H9 (cell line): ENCODE measurements around the gene SUMF1. TPM values are rescaled to one million over a fixed set of nuclear protein-coding genes. Genes with fewer than 3 reads are reported as not detected.

Experiments
- DNase-seq: peaks from one replicate; pipeline ENCODE4 v3.0.0-alpha.2; 2017
- H2AFZ ChIP-seq: one replicate; pipeline ENCODE4 v1.6.1; 2013; ENCODE audit warnings: mild to moderate bottlenecking, low read length, control low read depth, moderate library complexity
- H2AK5ac ChIP-seq: 2 replicates; pipeline ENCODE4 v1.6.1; 2013; ENCODE audit warnings: low read length, control low read depth, mixed read lengths; ENCODE audit not compliant: insufficient read length
- H2BK120ac ChIP-seq: one replicate; pipeline ENCODE4 v1.6.1; 2013; ENCODE audit warnings: low read depth, mild to moderate bottlenecking, low read length, control low read depth, inconsistent platforms; ENCODE audit not compliant: poor library complexity, severe bottlenecking
- H2BK12ac ChIP-seq: 2 replicates; pipeline ENCODE4 v1.6.1; 2013; ENCODE audit warnings: low read length, control low read depth, mixed read lengths, low read depth; ENCODE audit not compliant: insufficient read length
- H2BK15ac ChIP-seq: 2 replicates; pipeline ENCODE4 v1.6.1; 2013; ENCODE audit warnings: low read depth, low read length, control low read depth
- H2BK20ac ChIP-seq: one replicate; pipeline ENCODE4 v1.6.1; 2013; ENCODE audit warnings: low read depth, mild to moderate bottlenecking, low read length, control low read depth, inconsistent platforms; ENCODE audit not compliant: poor library complexity, severe bottlenecking
- H2BK5ac ChIP-seq: 2 replicates; pipeline ENCODE4 v1.6.1; 2013; ENCODE audit warnings: low read length, control low read depth, mixed read lengths; ENCODE audit not compliant: insufficient read length
- H3K14ac ChIP-seq: 2 replicates; pipeline ENCODE4 v1.6.1; 2013; ENCODE audit warnings: low read length, control low read depth; ENCODE audit not compliant: insufficient read depth
- H3K18ac ChIP-seq: 2 replicates; pipeline ENCODE4 v1.6.1; 2013; ENCODE audit warnings: low read depth, mild to moderate bottlenecking, mixed read lengths, low read length, control low read depth; ENCODE audit not compliant: insufficient read length
- H3K23ac ChIP-seq: 2 replicates; pipeline ENCODE4 v1.6.1; 2013; ENCODE audit warnings: low read length, control low read depth, mixed read lengths, low read depth; ENCODE audit not compliant: insufficient read length
- H3K23me2 ChIP-seq: 2 replicates; pipeline ENCODE4 v1.6.1; 2013; ENCODE audit warnings: low read depth, mild to moderate bottlenecking, mixed read lengths, low read length, control low read depth; ENCODE audit not compliant: insufficient read length, poor library complexity, severe bottlenecking
- H3K27ac ChIP-seq: 2 replicates; pipeline ENCODE4 v1.5.1; 2013; ENCODE audit warnings: low read length, control low read depth, mixed read lengths, low read depth; ENCODE audit not compliant: insufficient read length
- H3K27me3 ChIP-seq: 2 replicates; pipeline ENCODE4 v1.6.1; 2013; ENCODE audit warnings: low read length, control low read depth, inconsistent platforms; ENCODE audit not compliant: insufficient read depth
- H3K4ac ChIP-seq: 2 replicates; pipeline ENCODE4 v1.6.1; 2013; ENCODE audit warnings: low read depth, mild to moderate bottlenecking, control low read depth, inconsistent platforms, low read length, moderate library complexity
- H3K4me1 ChIP-seq: 2 replicates; pipeline ENCODE4 v1.6.1; 2013; ENCODE audit warnings: low read length, control low read depth, inconsistent platforms; ENCODE audit not compliant: insufficient read depth
- H3K4me2 ChIP-seq: 2 replicates; pipeline ENCODE4 v1.6.1; 2013; ENCODE audit warnings: low read length, control low read depth, mixed read lengths; ENCODE audit not compliant: insufficient read length, insufficient read depth
- H3K56ac ChIP-seq: 2 replicates; pipeline ENCODE4 v1.6.1; 2013; ENCODE audit warnings: low read depth, mild to moderate bottlenecking, mixed read lengths, low read length, control low read depth; ENCODE audit not compliant: insufficient read length
- H3K79me1 ChIP-seq: 2 replicates; pipeline ENCODE4 v1.6.1; 2013; ENCODE audit warnings: low read depth, mild to moderate bottlenecking, moderate library complexity, low read length, control low read depth, inconsistent platforms; ENCODE audit not compliant: insufficient read depth, poor library complexity, severe bottlenecking
- H3K79me2 ChIP-seq: 2 replicates; pipeline ENCODE4 v1.6.1; 2013; ENCODE audit warnings: low read length, control low read depth, inconsistent platforms; ENCODE audit not compliant: insufficient read depth
- H3K9ac ChIP-seq: 2 replicates; pipeline ENCODE4 v1.6.1; 2013; ENCODE audit warnings: low read length, control low read depth, mixed read lengths; ENCODE audit not compliant: insufficient read length; ENCODE audit errors: extremely low read depth
- H3K9me3 ChIP-seq: one replicate; pipeline ENCODE4 v1.6.1; 2013; ENCODE audit warnings: low read depth, low read length, inconsistent platforms; ENCODE audit not compliant: control insufficient read depth
- H3T11ph ChIP-seq: one replicate; pipeline ENCODE4 v1.6.1; 2013; ENCODE audit warnings: mild to moderate bottlenecking, low read length, control low read depth, inconsistent platforms
- H4K20me1 ChIP-seq: one replicate; pipeline ENCODE4 v1.6.1; 2013; ENCODE audit not compliant: control insufficient read depth, insufficient read length, insufficient read depth
- H4K5ac ChIP-seq: 2 replicates; pipeline ENCODE4 v1.6.1; 2013; ENCODE audit warnings: low read depth, mild to moderate bottlenecking, mixed read lengths, low read length, control low read depth; ENCODE audit not compliant: insufficient read length
- H4K8ac ChIP-seq: replicated peaks from 2 replicates; pipeline ENCODE4 v1.6.1; 2013; ENCODE audit warnings: low read length, control low read depth, mixed read lengths, low read depth; ENCODE audit not compliant: insufficient read length
- H4K91ac ChIP-seq: 2 replicates; pipeline ENCODE4 v1.6.1; 2013; ENCODE audit warnings: low read depth, mild to moderate bottlenecking, moderate library complexity, mixed read lengths, low read length, control low read depth; ENCODE audit not compliant: insufficient read length
- H3K27ac Mint-ChIP-seq, 3 experiments: 2 replicates in 2 of 3; 3 replicates in 1 of 3; pipeline ENCODE4 v1.8.0; 2020 to 2021; ENCODE audit warnings: mixed read lengths in 3 of 3, mild to moderate bottlenecking in 1 of 3, moderate library complexity in 1 of 3
- H3K27me3 Mint-ChIP-seq: 2 replicates; pipeline ENCODE4 v1.8.0; 2021; ENCODE audit warnings: low read depth, mild to moderate bottlenecking, moderate library complexity, mixed read lengths
- H3K36me3 Mint-ChIP-seq, 3 experiments: 2 replicates in 2 of 3; 3 replicates in 1 of 3; pipeline ENCODE4 v1.8.0; 2020 to 2021; ENCODE audit warnings: low read depth in 3 of 3, mixed read lengths in 3 of 3; ENCODE audit not compliant: insufficient read depth in 1 of 3
- H3K4me1 Mint-ChIP-seq, 2 experiments: 2 replicates each; pipeline ENCODE4 v1.8.0; 2020; ENCODE audit warnings: mixed read lengths in 2 of 2
- H3K4me3 Mint-ChIP-seq, 2 experiments: 2 replicates in 1 of 2; 3 replicates in 1 of 2; pipeline ENCODE4 v1.8.0; 2020 to 2021; ENCODE audit warnings: mild to moderate bottlenecking in 2 of 2, mixed read lengths in 2 of 2, moderate library complexity in 1 of 2
- H3K9me3 Mint-ChIP-seq, 2 experiments: 2 replicates in 1 of 2; 3 replicates in 1 of 2; pipeline ENCODE4 v1.8.0; 2020; ENCODE audit warnings: mild to moderate bottlenecking in 2 of 2, mixed read lengths in 2 of 2, moderate library complexity in 1 of 2
- WGBS: extraction: QIAGEN DNeasy Blood & Tissue Kit; methylation state at CpG from one replicate; pipeline ENCODE4 v1.1.7; 2013; ENCODE audit warnings: missing lambda C conversion rate, low lambda C conversion rate, mixed read lengths; ENCODE audit not compliant: insufficient read length; ENCODE audit errors: extremely low coverage; 5-methylcytosine and 5-hydroxymethylcytosine counted together
- total RNA-seq: library from RNA; stranded (reverse); gene quantifications from 2 replicates; pipeline ENCODE4 v1.2.1, GENCODE V29; 2021
- TF ChIP-seq, protein P1 (sequence below): fragments of 200-600 bp; sonication (generic); conservative IDR thresholded peaks from 3 replicates; pipeline ENCODE4 v1.8.0; 2021; ENCODE audit warnings: antibody characterized with exemption, mild to moderate bottlenecking

Gene SUMF1
- total RNA-seq, 1 experiment from 2014 or later = 9.5 TPM

DNA sequence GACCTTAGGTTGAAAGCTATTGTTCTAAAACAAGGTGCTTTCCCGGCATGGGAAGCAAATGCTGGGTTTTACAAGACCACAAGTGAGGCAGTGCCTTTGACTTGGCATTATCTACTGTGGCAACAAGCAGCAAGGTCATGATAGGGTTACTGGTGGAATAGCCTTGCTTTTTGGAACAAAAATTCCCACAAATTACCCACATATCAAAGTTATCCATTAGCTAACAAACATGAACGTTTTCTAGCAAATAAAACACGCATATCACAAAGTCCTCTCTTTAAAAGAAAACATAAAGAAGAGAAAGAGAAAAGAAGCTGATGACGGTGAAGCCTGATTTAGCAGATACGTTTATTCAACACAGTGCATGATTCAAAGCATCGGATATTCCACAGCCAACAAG lies 106.3 kb downstream of the SUMF1 start:
- Histone ChIP-seq H4K5ac (no peak overlapping the region), H3K4me2 (no peak overlapping the region), H3K4me1 (no peaks in the 10 kb centered on the region), H4K20me1 (no peaks in the 10 kb centered on the region), H2BK15ac (no peak overlapping the region), H2BK20ac (no peak overlapping the region), H2AFZ (no peak overlapping the region), H2BK12ac (no peak overlapping the region), H3K9ac (no peak overlapping the region), H3K27ac (no peak overlapping the region), H3T11ph (no peak overlapping the region), H3K79me1 (no peaks in the 10 kb centered on the region), H4K91ac (no peak overlapping the region), H3K56ac (no peak overlapping the region), H4K8ac (no peak overlapping the region), H3K79me2 (no peaks in the 10 kb centered on the region), H3K23me2 (no peaks in the 10 kb centered on the region), H3K23ac (no peak overlapping the region), H2AK5ac (no peak overlapping the region), H3K9me3 (no peaks in the 10 kb centered on the region), H3K18ac (no peak overlapping the region), H3K27me3 (no peaks in the 10 kb centered on the region), H2BK5ac (no peak overlapping the region), H3K4ac (no peak overlapping the region), H2BK120ac (no peak overlapping the region), H3K14ac (no peak overlapping the region)
- no CpG with 5 or more reads among the region's 6 CpGs for WGBS
- Mint-ChIP-seq H3K27ac (no peak overlapping the region), H3K27me3 (no peaks in the 10 kb centered on the region), H3K36me3 (no peaks in the 10 kb centered on the region), H3K9me3 (no peaks in the 10 kb centered on the region), H3K4me1 (no peaks in the 10 kb centered on the region), H3K4me3 (no peak overlapping the region)
- TF ChIP-seq, protein P1, sequence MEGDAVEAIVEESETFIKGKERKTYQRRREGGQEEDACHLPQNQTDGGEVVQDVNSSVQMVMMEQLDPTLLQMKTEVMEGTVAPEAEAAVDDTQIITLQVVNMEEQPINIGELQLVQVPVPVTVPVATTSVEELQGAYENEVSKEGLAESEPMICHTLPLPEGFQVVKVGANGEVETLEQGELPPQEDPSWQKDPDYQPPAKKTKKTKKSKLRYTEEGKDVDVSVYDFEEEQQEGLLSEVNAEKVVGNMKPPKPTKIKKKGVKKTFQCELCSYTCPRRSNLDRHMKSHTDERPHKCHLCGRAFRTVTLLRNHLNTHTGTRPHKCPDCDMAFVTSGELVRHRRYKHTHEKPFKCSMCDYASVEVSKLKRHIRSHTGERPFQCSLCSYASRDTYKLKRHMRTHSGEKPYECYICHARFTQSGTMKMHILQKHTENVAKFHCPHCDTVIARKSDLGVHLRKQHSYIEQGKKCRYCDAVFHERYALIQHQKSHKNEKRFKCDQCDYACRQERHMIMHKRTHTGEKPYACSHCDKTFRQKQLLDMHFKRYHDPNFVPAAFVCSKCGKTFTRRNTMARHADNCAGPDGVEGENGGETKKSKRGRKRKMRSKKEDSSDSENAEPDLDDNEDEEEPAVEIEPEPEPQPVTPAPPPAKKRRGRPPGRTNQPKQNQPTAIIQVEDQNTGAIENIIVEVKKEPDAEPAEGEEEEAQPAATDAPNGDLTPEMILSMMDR = no peak
- no peak for DNase-seq
